H1 (cell line): Measurements from ENCODE around the gene OVCH2. TPM values are rescaled to one million over a fixed set of nuclear protein-coding genes. Genes with fewer than 3 reads are reported as not detected.

Experiments used
- ATF2 ChIP-seq: IDR thresholded peaks from 2 replicates; pipeline ENCODE4 v1.6.1; 2012; ENCODE audit warnings: low read length, inconsistent platforms
- HDAC6 ChIP-seq: IDR thresholded peaks from one replicate; pipeline ENCODE4 v1.7.1; 2012; ENCODE audit warnings: low read depth, mild to moderate bottlenecking, inconsistent platforms, low read length, moderate library complexity
- KDM1A ChIP-seq: fragments of 200-600, 300-600 bp; sonication (generic); IDR thresholded peaks from 2 replicates; pipeline ENCODE4 v1.7.1; 2016; ENCODE audit warnings: mild to moderate bottlenecking, low read length, borderline replicate concordance
- MAFK ChIP-seq: IDR thresholded peaks from 2 replicates; pipeline ENCODE4 v1.6.1; 2012; ENCODE audit warnings: low read depth, mild to moderate bottlenecking, improper control_type of control experiment, low read length
- SAP30 ChIP-seq: fragments of 300-600 bp; sonication (generic); IDR thresholded peaks from 2 replicates; pipeline ENCODE4 v1.7.1; 2012; ENCODE audit warnings: low read length, moderate library complexity, mild to moderate bottlenecking, inconsistent platforms; ENCODE audit not compliant: insufficient read depth, insufficient replicate concordance
- TAF7 ChIP-seq: optimal IDR thresholded peaks from 2 replicates; pipeline ENCODE3; 2011; ENCODE audit warnings: low read depth, mild to moderate bottlenecking, inconsistent platforms, low read length, moderate library complexity, borderline replicate concordance
- YY1 ChIP-seq: IDR thresholded peaks from 2 replicates; pipeline ENCODE4 v1.6.1; 2011; ENCODE audit warnings: low read depth, mild to moderate bottlenecking, low read length
- polyA plus RNA-seq, 7 experiments: library from polyadenylated mRNA; depleted of rRNA in 3 of 7; stranded (reverse) in 5 of 7; unstranded in 2 of 7; fragments of >200 nt in 5 of 7; fragments of 200-250 nt in 2 of 7; gene quantifications; 1 replicate in 5 of 7; 2 replicates in 1 of 7; 4 replicates in 1 of 7; pipeline versions ENCODE4 v1.2.1 to v1.2.3, GENCODE V29; 2011 to 2013; ENCODE audit warnings: missing spikeins in 2 of 7, mixed read lengths in 2 of 7
- total RNA-seq: library from RNA; stranded (reverse); fragmentation: NEBNext Ultra II Directional; extraction: Animal tissue kit (Norgen Biotek cat#: 25700); gene quantifications from 2 replicates; pipeline ENCODE4 v1.2.1, GENCODE V29; 2021

OVCH2 gene
- total and polyA plus RNA-seq, 2 of the 8 experiments (the other 6 are each of a cell fraction or from before 2014, with no cell fraction given) = 0.03 to 1.1 TPM

GRCh38 chr11:7691759-7692350 is 14.4 kb downstream of the OVCH2 start (continued):
- no peak for TF ChIP-seq KDM1A
- TF ChIP-seq TAF7 = no peak
- TF ChIP-seq SAP30 = no peak
- no peak for TF ChIP-seq MAFK
- TF ChIP-seq YY1 = no peak
- TF ChIP-seq HDAC6 = no peak
- TF ChIP-seq ATF2 = no peak
